NCI-H187 treated with DMSO at 0.1 percent for 48 hours (cell line): ENCODE results near the gene TMPRSS7.
"Not testable (repeated sequence)": the region's sequence is repeated elsewhere in the genome, so short reads cannot be mapped to it uniquely, and the experiment has no call there.

Source experiments
- DNase-seq: peaks from one replicate; lab custom pipeline; 2025; lab: John Stamatoyannopoulos, UW

The TMPRSS7 gene

DNA sequence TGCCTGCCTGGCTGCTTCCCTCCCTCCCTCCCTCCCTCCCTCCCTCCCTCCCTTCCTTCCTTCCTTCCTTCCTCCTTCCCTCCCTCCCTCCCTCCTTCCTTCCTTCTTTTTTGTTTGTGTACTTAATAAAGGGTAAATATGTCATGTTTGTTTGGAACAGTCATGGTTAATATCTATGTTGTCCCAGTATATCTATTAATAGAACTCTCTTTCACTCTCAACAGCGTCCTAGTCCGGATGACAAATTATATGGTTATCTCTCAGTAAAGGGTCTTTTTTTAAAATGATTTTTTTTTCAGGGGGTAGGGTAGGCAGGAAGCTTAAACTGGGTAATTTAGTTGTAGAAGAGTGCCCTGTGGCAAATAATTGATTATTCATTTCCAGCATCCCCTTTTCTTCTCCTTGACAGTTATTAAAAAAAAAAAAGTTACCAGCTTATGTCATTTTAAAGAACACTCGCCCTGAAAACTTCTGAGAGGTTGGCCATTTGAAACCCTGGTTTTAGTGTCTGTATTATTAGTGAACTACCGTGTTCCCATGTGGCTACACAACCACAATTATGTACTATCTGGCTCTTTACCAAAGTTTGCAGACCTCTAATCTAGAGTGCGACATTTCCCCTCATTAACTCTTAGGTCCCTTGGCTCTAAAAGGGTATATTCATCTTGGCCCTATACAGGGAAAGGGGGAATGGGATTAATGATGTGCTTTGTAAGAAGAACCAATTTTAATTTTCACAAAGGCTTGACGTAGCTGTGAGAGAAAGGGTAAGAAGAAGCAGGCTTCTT is 22.1 kb upstream of the TMPRSS7 start:
- no peak for DNase-seq

DNA sequence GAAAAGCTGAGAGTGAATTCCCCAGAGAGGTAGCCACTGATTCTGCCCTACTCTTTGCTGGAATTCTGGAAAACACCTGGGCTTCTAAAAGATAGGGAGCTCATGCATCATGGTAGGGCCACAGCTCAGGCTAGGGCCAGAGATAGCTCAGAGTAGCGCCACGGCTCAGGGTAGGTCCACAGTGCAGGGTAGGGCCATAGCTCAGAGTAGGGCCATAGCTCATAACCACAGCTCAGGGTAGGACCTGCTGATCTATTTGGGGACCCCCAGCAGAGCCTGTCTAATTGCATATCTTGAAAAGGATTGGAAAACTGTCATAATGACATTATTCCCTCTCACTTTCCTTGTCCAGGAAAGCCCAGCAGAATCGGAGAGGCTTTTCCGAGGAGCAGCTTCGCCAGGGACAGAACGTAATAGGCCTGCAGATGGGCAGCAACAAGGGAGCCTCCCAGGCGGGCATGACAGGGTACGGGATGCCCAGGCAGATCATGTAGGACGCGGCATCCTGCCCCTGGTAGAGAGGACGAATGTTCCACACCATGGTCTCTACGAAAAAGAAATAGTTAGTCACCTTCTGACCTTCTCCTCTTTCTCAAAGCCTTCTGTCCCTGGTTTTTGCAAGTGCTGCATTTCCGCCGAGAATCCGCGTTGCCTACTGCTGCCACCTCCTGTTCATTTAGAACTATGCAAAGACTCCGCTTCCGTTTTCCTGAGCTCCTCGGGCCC is 21.3 kb upstream of the TMPRSS7 start:
- no peak for DNase-seq

DNA sequence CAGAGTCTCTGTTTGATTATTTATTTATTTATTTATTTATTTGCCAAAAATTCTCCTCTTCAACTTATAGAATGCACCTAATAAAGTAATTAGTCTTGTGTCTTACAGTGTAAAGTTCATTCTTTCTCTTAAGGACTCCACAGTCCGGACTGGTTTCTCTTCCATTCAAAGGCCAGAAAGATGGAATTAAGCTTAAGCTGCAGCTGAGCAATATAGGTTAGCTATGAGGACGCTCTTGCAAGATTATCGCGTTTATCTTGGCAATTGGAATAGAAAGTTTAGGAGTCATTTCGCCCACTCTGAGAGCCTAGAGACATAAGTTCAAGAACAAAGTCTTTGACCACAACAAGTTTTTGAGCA is 20.8 kb upstream of the TMPRSS7 start:
- DNase-seq, result no peak

DNA sequence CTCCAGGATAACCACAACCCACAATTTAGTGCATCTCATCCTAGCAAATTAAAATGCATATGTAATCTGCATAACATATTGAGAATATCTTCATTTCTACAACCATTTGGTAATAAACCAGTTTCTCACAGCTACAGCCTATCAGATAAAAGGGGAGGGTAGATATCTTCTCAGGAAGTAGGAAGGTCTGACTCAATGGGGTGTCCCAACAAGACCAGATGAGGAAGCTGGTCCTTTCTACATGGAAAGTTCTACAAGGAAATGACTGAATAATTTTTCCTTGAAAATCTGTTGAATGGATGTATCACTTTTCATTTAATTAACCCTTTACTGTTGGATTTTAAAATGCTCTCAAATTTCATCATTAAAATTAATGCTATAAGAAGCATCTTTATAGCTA is 17.4 kb upstream of the TMPRSS7 start:
- DNase-seq, result no peak

DNA sequence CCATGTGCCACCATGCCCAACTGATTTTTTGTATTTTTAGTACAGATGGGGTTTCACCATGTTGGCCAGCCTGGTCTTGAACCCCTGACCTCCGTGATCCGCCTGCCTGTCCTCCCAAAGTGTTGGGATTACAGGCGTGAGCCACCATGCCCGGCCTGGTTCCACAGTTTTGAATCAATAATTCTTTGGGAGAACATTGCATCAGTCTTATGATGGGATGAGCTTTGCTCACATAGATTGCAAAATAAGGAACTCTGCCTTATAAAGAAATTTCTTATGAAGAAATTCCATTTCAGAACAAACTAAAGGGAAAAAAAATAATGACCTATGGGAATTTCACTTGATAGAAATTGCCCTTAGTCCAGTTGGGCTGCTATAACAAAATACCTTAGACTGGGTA is 15.8 kb upstream of the TMPRSS7 start:
- no peak for DNase-seq

DNA sequence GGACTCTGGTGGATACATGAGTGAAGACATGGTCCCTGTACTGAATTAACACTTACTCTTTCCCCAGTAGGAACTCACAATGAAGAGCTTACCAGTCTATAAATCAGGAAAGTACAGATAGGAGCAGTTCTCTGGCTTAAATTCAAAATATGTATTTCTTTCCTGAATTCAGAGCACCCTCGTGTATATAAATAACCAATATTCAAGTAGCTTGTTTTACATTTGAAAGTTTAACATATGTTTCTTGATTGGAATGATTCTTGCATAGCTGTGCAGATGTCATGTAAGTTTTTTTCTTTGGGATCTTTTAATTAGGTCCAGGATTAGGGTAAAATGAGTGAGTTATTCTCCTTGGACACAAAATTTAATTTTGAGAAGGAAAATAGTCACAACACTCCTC is 14.8 kb upstream of the TMPRSS7 start:
- no peak for DNase-seq

DNA sequence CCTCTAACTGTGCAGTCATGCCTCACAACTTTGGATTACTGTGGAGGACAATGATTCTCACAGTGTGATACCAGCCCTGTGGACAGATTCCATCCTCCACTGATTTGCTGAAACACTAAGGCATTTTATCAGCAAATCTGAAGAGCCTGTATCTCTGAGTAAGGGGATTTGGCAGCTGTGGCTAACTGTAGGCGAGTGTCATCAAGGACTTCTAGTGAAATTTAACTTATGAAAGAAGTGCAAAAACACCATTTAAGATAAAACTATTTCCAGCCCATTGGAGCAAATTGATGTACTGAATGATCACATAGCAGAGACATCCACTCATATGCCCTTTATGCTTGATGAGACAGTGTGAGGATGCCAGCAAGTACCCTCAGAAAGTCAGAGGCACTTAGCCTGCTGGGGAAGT is 13.9 kb upstream of the TMPRSS7 start:
- no peak for DNase-seq

DNA sequence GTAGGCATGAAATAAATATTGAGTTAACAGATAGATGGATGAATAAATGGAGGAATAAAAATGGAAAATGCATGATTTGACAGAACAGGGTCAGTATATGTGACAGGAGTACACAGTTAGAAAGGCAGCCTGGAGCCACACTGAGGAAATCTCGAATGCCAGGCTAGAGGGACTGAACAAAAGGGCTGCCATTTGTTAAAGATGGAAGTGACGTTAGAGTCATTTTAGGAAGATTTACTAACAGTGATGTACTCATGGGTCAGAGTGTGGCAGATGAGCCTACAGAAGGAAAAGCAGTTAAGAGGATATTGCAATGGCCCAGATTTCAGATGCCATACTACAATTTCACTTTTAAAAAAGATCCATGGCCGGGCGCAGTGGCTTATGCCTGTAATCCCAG is 7.4 kb upstream of the TMPRSS7 start:
- no peak for DNase-seq

DNA sequence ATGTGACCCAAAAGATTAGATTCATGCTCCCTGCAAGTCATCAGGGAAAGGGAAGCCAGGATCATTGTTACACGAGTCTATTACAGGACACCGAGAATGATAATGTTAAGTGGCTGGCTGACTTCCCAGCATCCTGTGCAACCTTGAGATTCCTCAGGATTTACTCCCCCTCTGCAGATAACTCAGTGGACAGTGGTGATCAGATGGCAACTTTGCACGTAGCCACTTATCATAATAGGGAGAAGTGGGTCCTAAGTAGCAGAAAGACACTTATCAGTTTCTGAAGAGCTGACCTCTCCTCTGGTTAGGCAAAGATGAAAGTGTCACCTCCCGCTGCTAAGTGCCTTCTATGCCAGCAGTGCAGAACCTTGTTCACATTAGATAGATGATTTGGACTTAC is 6.7 kb upstream of the TMPRSS7 start:
- DNase-seq, result peak; percentile 88

DNA sequence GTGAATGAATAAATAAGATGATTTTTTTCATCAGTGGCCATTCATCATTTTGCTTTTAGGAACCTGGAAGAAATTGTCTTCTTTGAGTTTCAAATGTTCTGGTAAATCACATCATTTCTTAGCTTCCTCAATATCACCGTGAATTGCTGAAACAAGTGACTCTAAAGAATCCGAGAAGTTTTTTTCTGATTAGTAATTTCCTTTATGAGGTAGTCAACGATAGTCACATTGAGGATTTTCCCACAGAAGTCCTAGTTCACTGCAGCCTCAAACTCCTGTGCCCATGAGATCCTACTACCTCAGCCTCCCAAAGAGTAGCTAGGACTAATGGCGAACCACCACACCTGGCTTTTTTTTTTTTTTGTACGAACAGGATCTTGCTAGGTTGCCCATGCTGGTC is 3.6 kb upstream of the TMPRSS7 start:
- no peak for DNase-seq

DNA sequence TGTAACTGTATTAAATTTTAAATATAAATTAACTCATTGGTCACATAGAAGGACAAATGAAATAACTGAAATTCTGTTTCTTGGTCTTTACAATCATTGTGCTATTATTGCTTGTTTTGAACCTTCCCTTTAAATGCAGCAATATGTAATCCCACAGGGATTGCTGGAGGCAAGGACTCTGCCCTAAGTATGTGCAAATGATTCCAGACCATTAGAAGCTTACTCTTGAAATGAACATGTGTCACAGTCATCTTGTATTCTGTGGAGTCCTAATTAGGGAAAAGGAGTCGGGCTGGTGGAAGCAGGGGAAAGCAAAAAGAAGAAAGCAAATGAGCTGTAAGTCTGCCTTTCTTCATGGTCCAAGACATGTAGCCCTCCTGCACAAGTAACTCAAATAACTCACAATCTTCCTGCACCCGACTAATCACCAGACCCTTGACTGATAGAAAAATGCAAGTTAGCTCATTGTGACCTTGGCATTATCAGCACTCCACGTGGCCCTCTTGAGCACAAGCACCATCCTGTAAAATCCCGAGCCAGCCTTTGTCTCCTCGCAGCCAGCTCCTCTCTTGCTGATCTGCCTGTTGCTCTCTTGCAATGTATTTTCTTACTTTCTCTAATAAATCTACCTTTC is 2.3 kb upstream of the TMPRSS7 start:
- peak; percentile 21 for DNase-seq

DNA sequence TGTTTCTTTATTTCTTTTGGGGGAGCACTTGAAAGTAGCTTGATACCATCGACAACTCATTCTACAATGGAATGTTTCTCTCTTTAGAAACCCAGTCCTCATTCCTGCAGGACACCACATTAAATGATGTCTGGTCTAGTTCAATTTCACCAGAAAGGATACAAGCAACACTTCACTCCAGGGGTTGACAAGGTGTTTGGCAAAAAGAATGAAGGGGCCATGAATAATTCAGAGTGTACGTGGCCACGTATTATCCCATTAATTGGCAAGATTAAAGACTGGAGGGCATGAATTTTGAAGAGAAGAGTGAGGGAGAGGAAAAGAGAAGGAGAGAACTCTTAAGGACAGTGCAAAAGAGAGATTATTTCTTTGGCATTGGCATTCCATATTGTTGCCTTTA is 705 bp downstream of the TMPRSS7 start:
- no peak for DNase-seq

DNA sequence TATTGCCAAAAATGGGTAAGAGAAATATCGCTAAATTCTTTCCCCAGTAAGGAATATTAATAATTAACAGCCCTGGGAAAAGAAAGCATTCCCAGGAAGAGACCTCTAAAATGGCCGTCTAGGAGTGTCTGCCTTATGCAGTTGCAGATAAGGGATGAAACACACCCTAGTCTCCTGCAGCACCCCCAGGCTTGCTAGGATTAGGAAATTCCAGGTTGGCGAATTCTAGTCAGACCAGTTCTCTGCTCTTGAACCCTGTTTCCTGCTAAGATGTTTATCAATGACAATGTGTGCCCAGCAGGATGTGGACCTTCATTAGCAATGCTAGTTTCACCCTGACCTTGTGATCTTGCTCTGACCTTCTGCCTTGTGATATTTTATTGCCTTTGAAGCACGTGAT is 2.7 kb downstream of the TMPRSS7 start:
- not testable (repeated sequence) for DNase-seq

DNA sequence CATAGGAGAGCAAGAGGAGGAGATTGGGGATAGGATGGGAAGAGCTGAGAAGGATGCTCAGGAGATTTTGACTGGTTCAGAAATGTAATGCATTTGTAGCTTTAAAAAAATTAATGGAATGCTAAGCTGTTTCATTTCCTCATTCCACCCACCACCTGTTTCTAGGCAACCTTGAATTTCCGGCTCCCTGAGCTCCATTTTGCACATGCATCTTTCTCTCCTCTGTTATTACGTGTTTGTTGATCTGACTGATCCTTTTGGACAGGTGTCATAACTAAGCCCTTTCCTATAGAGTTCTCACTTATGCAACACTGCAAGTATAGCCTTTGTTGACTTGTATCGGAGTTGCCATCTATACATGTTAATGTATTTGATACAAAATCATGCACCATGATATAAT is 4.3 kb downstream of the TMPRSS7 start:
- DNase-seq, result no peak

DNA sequence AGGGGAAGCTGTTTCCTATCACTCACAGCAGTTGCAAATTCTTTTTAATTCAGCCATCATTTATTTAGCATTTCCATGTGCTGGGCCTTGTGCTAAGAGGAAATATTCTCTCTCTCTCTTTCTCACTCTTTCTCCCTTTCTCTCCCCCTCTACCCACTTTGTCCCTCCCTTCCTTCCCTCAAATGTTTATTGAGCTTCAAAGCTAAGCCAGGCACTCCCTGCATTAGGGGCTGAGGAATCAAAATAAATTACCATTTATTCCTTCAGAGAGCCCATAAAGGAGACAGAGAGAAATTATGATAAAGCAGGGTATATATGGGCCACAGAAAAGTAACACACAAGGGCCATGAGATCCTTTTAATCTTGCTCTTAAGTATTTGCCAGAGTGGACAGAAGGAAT is 6.8 kb downstream of the TMPRSS7 start:
- DNase-seq, result no peak

DNA sequence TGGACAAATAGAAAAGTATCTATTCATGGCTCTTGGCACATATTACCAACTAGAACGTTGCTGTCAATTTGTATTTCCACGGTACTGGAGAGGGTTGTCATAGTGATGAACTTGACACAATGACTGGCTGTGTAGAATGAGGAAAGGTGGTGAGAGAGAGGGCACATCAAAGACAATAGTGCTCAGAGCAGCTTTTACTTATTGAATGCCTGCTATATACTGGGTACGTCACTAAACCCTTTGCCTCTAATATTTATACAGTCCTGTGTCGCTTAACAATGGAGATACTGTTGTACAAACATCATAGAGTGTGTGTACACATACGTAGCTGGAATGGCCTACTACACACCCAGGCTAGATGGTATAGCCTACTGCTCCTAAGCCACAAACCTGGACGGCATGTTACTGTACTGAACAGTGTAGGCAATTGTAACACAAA is 8.3 kb downstream of the TMPRSS7 start:
- DNase-seq, result peak; percentile 93

DNA sequence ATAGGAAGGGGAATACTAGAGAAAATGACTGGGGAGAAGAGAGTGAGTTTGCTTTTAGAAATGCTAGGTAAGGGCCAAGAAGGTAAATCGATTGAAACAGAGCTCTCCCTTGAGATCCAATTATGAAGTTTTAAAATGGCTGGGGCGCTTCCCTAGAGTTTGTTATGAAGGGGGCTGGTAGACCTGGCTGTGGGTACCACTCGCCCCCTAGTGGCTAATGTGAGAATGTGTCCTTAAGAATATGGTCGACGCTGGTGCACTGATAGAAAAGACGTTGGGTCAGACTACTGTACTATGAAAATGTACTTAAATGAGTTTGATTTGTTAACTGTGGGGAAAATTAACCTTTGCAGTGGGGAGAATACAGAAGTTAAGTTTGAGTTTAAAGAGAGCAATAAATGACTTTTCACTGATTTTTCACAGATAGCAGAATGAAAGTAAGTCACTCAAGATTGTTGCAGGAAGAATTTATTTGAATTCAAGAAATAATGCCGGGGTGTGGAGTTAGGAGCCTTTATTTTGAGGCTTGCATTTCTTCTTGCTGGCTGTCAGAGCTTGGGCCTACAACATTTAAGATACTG is 9.2 kb downstream of the TMPRSS7 start:
- peak; percentile 88 for DNase-seq

DNA sequence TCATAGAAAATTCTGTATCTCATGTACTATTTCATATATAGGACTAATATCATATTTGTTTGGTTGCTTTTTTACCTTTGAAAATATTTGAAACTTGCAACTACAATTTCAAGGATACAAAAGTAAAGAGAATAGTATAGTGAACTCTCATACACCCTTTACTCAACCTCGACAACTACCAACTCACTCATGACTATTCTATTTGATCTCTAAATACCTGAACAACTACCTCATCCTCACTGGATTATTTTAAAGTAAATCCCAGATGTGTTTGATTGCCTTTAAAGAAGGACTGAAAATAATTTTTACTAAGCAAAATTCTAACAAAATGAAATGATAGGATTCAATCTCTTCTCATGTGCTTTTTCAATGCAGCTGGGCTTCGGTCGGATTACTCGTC is 12.1 kb downstream of the TMPRSS7 start:
- DNase-seq, result no peak

DNA sequence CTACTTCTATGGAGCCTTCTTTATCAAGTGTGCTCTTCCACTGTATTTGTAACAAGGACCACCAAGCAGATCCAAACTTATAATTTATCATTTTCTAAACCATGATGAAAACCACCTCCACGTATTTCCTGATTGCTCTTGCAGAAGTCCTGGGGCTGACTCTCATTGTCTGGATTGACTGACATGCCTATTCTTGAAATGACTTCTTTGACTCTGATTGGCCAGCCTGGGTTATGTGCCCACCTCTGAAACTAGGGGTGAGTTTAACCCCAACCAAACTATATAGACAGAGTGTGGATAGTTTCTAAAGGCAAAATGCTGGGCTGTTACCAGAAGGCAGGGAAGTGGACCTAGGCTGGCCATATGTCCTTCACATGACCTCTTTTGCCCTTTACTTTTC is 12.7 kb downstream of the TMPRSS7 start:
- DNase-seq, result no peak

DNA sequence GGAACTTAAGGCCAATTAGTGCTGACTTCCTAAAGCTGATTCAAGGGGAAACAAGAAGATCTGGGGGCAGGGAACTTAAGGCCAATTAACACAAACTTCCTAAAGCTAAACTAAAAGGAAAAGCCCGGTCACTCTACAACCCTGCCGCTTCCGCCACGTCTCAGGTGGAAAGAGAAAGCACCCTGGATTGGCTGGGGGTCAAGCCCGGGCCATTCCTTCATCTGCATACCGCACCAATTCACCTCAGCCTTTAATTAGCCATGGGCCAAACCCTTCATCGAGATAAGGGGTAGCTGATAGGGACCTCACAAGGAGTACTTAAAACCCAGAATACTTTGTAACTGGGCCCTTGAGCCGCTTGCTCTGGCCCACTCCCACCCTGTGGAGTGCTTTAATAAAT is 14.4 kb downstream of the TMPRSS7 start:
- no peak for DNase-seq

DNA sequence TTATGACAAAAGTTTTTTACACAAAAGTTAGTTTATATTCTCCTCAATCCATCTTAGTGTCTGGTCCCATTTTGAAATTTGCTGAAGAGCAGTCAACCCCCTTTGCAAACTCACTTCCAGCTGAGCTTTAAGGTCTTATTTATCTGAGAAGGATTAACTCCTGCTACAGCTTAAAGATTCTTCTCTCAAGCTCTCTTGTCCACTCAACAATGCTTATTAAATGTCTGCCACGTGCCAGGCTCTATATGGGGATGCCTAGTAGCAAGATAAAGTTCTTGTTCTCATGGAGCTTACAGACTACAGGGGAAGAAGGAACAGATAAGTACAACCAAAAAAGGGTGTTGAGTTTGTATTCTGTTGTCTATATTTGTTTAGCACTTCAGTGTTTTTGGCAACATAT is 18.7 kb downstream of the TMPRSS7 start:
- no peak for DNase-seq

DNA sequence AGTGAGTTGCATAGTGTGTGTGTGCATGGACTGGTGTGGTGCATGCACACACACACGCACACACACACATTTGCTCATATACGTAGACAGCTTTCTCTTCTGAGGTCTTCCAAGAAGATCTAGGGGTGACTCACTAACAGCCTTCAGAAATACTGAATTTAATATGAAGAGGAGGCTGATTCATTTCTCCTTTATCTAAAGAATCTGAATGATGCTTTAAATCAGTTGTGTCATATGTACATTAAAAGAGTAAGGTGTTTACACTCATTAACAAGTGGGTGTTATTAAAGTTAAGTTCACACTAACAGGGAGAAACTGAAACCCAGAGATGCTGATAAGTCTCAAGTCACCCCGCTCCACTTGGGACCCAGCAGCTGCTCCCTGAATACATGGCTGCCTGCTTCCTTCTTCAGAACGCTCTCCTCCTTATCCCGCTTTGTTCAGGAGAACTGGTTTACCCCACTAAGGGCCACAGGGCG is 22.0 kb downstream of the TMPRSS7 start:
- no peak for DNase-seq

DNA sequence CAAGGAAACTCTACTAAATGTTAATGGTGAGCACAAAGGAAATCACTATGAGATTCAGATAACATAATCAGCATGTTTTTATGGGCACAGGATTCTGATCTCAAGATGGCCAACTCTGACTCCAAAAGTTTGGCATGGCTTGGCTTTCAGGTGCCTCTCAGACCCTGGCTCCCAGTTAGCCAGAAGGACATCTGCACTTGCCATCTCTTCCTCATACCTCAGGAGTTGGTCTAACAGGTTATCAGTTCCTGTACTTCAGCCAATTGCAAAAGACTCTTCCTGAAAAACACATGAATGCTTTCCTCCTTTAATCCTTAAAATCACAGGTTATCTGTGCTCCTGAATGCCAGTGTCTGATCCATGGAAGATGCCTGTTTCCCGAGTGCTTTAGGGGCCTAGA is 25.0 kb downstream of the TMPRSS7 start:
- DNase-seq, result no peak
